ENCODE data around the gene APBB3.
A peak's percentile ranks its signal among the peaks of the same experiment; 100 is the strongest.

The APBB3 gene

GRCh38 chr5:140574165-140574564 lies 9.8 kb upstream of the APBB3 start:
- no peak for DNase-seq

- no peak for DNase-seq
These were observed 9.3 kb upstream of the APBB3 start for GRCh38 chr5:140573683-140574082.

GRCh38 chr5:140571105-140571504 lies 6.7 kb upstream of the APBB3 start:
- DNase-seq: no peak

- DNase-seq: no peak
These were observed 6.1 kb upstream of the APBB3 start for GRCh38 chr5:140570488-140570887.

GRCh38 chr5:140570058-140570457 lies 5.7 kb upstream of the APBB3 start:
- no peak for DNase-seq

GRCh38 chr5:140569197-140569596 lies 4.8 kb upstream of the APBB3 start:
- no peak for DNase-seq

GRCh38 chr5:140568443-140569063 lies 4.2 kb upstream of the APBB3 start:
- no peak for DNase-seq

GRCh38 chr5:140567871-140568270 lies 3.5 kb upstream of the APBB3 start:
- no peak for DNase-seq

- no peak for DNase-seq
These were observed 2.9 kb upstream of the APBB3 start for GRCh38 chr5:140567136-140567818.

GRCh38 chr5:140566665-140567064 lies 2.3 kb upstream of the APBB3 start:
- no peak for DNase-seq

- DNase-seq: no peak
These were observed 1.3 kb upstream of the APBB3 start for GRCh38 chr5:140565780-140566095.

- DNase-seq: no peak
These were observed 804 bp upstream of the APBB3 start for GRCh38 chr5:140565024-140565779.

- no peak for DNase-seq
These were observed 802 bp downstream of the APBB3 start for GRCh38 chr5:140563596-140563995.

GRCh38 chr5:140561753-140562523 lies 2.5 kb downstream of the APBB3 start:
- DNase-seq: no peak

GRCh38 chr5:140560227-140560626 lies 4.2 kb downstream of the APBB3 start:
- DNase-seq: no peak

GRCh38 chr5:140558542-140558941 lies 5.9 kb downstream of the APBB3 start:
- DNase-seq: no peak

- DNase-seq: no peak
These were observed 6.4 kb downstream of the APBB3 start for GRCh38 chr5:140557965-140558364.

- peak; percentile 65 for DNase-seq
These were observed 7.1 kb downstream of the APBB3 start, which contains the start of gene SRA1 for GRCh38 chr5:140557136-140557805. SRA1 (minus strand) TSS chr5:140557473; CDS start chr5:140557452, 21 bp downstream.

- DNase-seq: no peak
These were observed 8.0 kb downstream of the APBB3 start for GRCh38 chr5:140556438-140556837.

GRCh38 chr5:140555747-140556312 lies 8.6 kb downstream of the APBB3 start:
- DNase-seq: no peak

GRCh38 chr5:140554454-140554853 lies 9.9 kb downstream of the APBB3 start:
- DNase-seq: no peak

- no peak for DNase-seq
These were observed 10.7 kb downstream of the APBB3 start for GRCh38 chr5:140553657-140554056.
